ENCODE measurements around the gene PRKAR1B.

PRKAR1B gene

GRCh38 chr7:587767-588166, 139.3 kb downstream of the PRKAR1B start:
- no peaks in the 10 kb centered on the region for H3K9me3 ChIP-seq (ENCODE audit: severe bottlenecking)
- no peaks in the 10 kb centered on the region for H3K36me3 ChIP-seq (ENCODE audit: low read depth)
- DNase-seq (ENCODE audit: low spot score) (no peak), ATAC-seq (ENCODE audit: low read depth) (no peak)
- TF ChIP-seq CTCF (IDR thresholded peaks at IDR 0.05; ENCODE audit: poor library complexity, severe bottlenecking), result no peak
- no peaks in the 10 kb centered on the region for H3K27me3 ChIP-seq (ENCODE audit: insufficient read depth, poor library complexity, severe bottlenecking)
- H3K4me1 ChIP-seq (ENCODE audit: insufficient read depth, poor library complexity, severe bottlenecking), result no peaks in the 10 kb centered on the region
- no peak overlapping the region for H3K4me3 ChIP-seq (ENCODE audit: severe bottlenecking)
- no peak overlapping the region for H3K27ac ChIP-seq (ENCODE audit: poor library complexity, severe bottlenecking)

- Histone ChIP-seq H3K9me3 (ENCODE audit: severe bottlenecking) (no peaks in the 10 kb centered on the region), H3K27me3 (ENCODE audit: insufficient read depth, poor library complexity, severe bottlenecking) (no peaks in the 10 kb centered on the region), H3K36me3 (ENCODE audit: low read depth) (no peaks in the 10 kb centered on the region), H3K27ac (ENCODE audit: poor library complexity, severe bottlenecking) (no peak overlapping the region), H3K4me3 (ENCODE audit: severe bottlenecking) (no peak overlapping the region), H3K4me1 (ENCODE audit: insufficient read depth, poor library complexity, severe bottlenecking) (no peaks in the 10 kb centered on the region)
- TF ChIP-seq CTCF (IDR thresholded peaks at IDR 0.05; ENCODE audit: poor library complexity, severe bottlenecking), result no peak
- DNase-seq (ENCODE audit: low spot score) (no peak), ATAC-seq (ENCODE audit: low read depth) (no peak)
These were observed 140.6 kb downstream of the PRKAR1B start for GRCh38 chr7:586494-586893.

GRCh38 chr7:585873-586272, 141.2 kb downstream of the PRKAR1B start:
- DNase-seq (ENCODE audit: low spot score) (no peak), ATAC-seq (ENCODE audit: low read depth) (no peak)
- no peak overlapping the region for H3K27ac ChIP-seq (ENCODE audit: poor library complexity, severe bottlenecking)
- H3K36me3 ChIP-seq (ENCODE audit: low read depth), result no peaks in the 10 kb centered on the region
- no peak for TF ChIP-seq CTCF (IDR thresholded peaks at IDR 0.05; ENCODE audit: poor library complexity, severe bottlenecking)
- no peaks in the 10 kb centered on the region for H3K4me1 ChIP-seq (ENCODE audit: insufficient read depth, poor library complexity, severe bottlenecking)
- no peak overlapping the region for H3K4me3 ChIP-seq (ENCODE audit: severe bottlenecking)
- H3K9me3 ChIP-seq (ENCODE audit: severe bottlenecking), result no peaks in the 10 kb centered on the region
- H3K27me3 ChIP-seq (ENCODE audit: insufficient read depth, poor library complexity, severe bottlenecking), result no peaks in the 10 kb centered on the region

- DNase-seq (ENCODE audit: low spot score) (no peak), ATAC-seq (ENCODE audit: low read depth) (no peak)
These were observed 141.8 kb downstream of the PRKAR1B start for GRCh38 chr7:585229-585711.

More at GRCh38 chr7:585229-585711, 141.8 kb downstream of the PRKAR1B start:
- Histone ChIP-seq H3K9me3 (ENCODE audit: severe bottlenecking) (no peaks in the 10 kb centered on the region), H3K27ac (ENCODE audit: poor library complexity, severe bottlenecking) (no peak overlapping the region), H3K27me3 (ENCODE audit: insufficient read depth, poor library complexity, severe bottlenecking) (no peaks in the 10 kb centered on the region), H3K4me3 (ENCODE audit: severe bottlenecking) (no peak overlapping the region), H3K4me1 (ENCODE audit: insufficient read depth, poor library complexity, severe bottlenecking) (no peaks in the 10 kb centered on the region), H3K36me3 (ENCODE audit: low read depth) (no peaks in the 10 kb centered on the region)
- TF ChIP-seq CTCF (IDR thresholded peaks at IDR 0.05; ENCODE audit: poor library complexity, severe bottlenecking), result no peak

Measured in RWPE2 (cell line).